ENCODE data around the gene PMVK. TPM values are rescaled to one million over a fixed set of nuclear protein-coding genes. Genes with fewer than 3 reads are reported as not detected.

PMVK gene
- total and polyA plus RNA-seq, 2 donors (not counting 1 experiment from before 2014, with no cell fraction given), result 10.1 to 25.1 TPM

GRCh38 chr1:154879038-154879421 is 57.5 kb downstream of the PMVK start:
- Histone ChIP-seq H3K79me2 (ENCODE audit: control insufficient read depth, insufficient read depth, low read length) (no peaks in the 10 kb centered on the region), H3K4me1 (ENCODE audit: control insufficient read depth, extremely low read depth, insufficient read depth, low read length) (no peaks in the 10 kb centered on the region), H3K9me3 (ENCODE audit: control insufficient read depth, insufficient read depth, low read depth, low read length) (no peaks in the 10 kb centered on the region), H4K20me1 (ENCODE audit: control insufficient read depth, extremely low read depth, insufficient read depth, low read length) (no peaks in the 10 kb centered on the region), H2AFZ (ENCODE audit: low read length) (no peak overlapping the region), H3K27me3 (ENCODE audit: control insufficient read depth, insufficient read depth, low read length) (peaks cover 24% of the 10 kb centered on the region), H3K27ac (ENCODE audit: insufficient read depth, low read length) (no peak overlapping the region), H3K4me2 (ENCODE audit: extremely low read depth, insufficient read depth, low read length) (no peak overlapping the region), H3K36me3 (ENCODE audit: control insufficient read depth, insufficient read depth, low read length) (no peaks in the 10 kb centered on the region), H3K9ac (ENCODE audit: insufficient read depth, low read length) (no peak overlapping the region), H3K4me3 (replicated peaks in 1 of 4; ENCODE audit: control extremely low read depth in 1 of 4, insufficient read depth in 1 of 4, low read depth in 3 of 4, low read length in 4 of 4) (no peak overlapping the region)
- DNase-seq (ENCODE audit: low read depth in 2 of 2), result no peak
- TF ChIP-seq EZH2 (IDR thresholded peaks at IDR 0.05; ENCODE audit: low read length, missing control alignments), result no peak
- TF ChIP-seq CTCF (conservative IDR thresholded peaks at IDR 0.05 in 1 of 2, IDR thresholded peaks at IDR 0.05 in 1 of 2; ENCODE audit: low read depth in 1 of 2, low read length in 2 of 2), result no peak

- no peak overlapping the region for H2AFZ ChIP-seq (ENCODE audit: low read length)
- H3K27ac ChIP-seq (ENCODE audit: insufficient read depth, low read length), result no peak overlapping the region
- no peak overlapping the region for H3K9ac ChIP-seq (ENCODE audit: insufficient read depth, low read length)
- H3K79me2 ChIP-seq (ENCODE audit: control insufficient read depth, insufficient read depth, low read length), result no peaks in the 10 kb centered on the region
- no peak overlapping the region for H3K4me2 ChIP-seq (ENCODE audit: extremely low read depth, insufficient read depth, low read length)
- H3K36me3 ChIP-seq (ENCODE audit: control insufficient read depth, insufficient read depth, low read length), result no peaks in the 10 kb centered on the region
- DNase-seq (ENCODE audit: low read depth in 2 of 2), result peak; percentile 54 to 68
- H3K9me3 ChIP-seq (ENCODE audit: control insufficient read depth, insufficient read depth, low read depth, low read length), result no peaks in the 10 kb centered on the region
- H4K20me1 ChIP-seq (ENCODE audit: control insufficient read depth, extremely low read depth, insufficient read depth, low read length), result no peaks in the 10 kb centered on the region
- peaks cover 22% of the 10 kb centered on the region for H3K27me3 ChIP-seq (ENCODE audit: control insufficient read depth, insufficient read depth, low read length)
- no peaks in the 10 kb centered on the region for H3K4me1 ChIP-seq (ENCODE audit: control insufficient read depth, extremely low read depth, insufficient read depth, low read length)
- H3K4me3 ChIP-seq (replicated peaks in 1 of 4; ENCODE audit: control extremely low read depth in 1 of 4, insufficient read depth in 1 of 4, low read depth in 3 of 4, low read length in 4 of 4), result no peak overlapping the region
- TF ChIP-seq CTCF (conservative IDR thresholded peaks at IDR 0.05 in 1 of 2, IDR thresholded peaks at IDR 0.05 in 1 of 2; ENCODE audit: low read depth in 1 of 2, low read length in 2 of 2) (peak; percentile 74 to 80), EZH2 (IDR thresholded peaks at IDR 0.05; ENCODE audit: low read length, missing control alignments) (no peak)
Measured at GRCh38 chr1:154878371-154879037, 58.0 kb downstream of the PMVK start.

GRCh38 chr1:154877370-154877974 is 59.0 kb downstream of the PMVK start:
- Histone ChIP-seq H2AFZ (ENCODE audit: low read length) (no peak overlapping the region), H3K79me2 (ENCODE audit: control insufficient read depth, insufficient read depth, low read length) (no peaks in the 10 kb centered on the region), H3K9me3 (ENCODE audit: control insufficient read depth, insufficient read depth, low read depth, low read length) (no peaks in the 10 kb centered on the region), H3K36me3 (ENCODE audit: control insufficient read depth, insufficient read depth, low read length) (no peaks in the 10 kb centered on the region), H3K4me3 (replicated peaks in 1 of 4; ENCODE audit: control extremely low read depth in 1 of 4, insufficient read depth in 1 of 4, low read depth in 3 of 4, low read length in 4 of 4) (no peak overlapping the region), H3K27me3 (ENCODE audit: control insufficient read depth, insufficient read depth, low read length) (peaks cover 26% of the 10 kb centered on the region), H3K4me2 (ENCODE audit: extremely low read depth, insufficient read depth, low read length) (no peak overlapping the region), H3K9ac (ENCODE audit: insufficient read depth, low read length) (no peak overlapping the region), H3K27ac (ENCODE audit: insufficient read depth, low read length) (no peak overlapping the region), H3K4me1 (ENCODE audit: control insufficient read depth, extremely low read depth, insufficient read depth, low read length) (no peaks in the 10 kb centered on the region), H4K20me1 (ENCODE audit: control insufficient read depth, extremely low read depth, insufficient read depth, low read length) (no peaks in the 10 kb centered on the region)
- DNase-seq (ENCODE audit: low read depth in 2 of 2), result no peak
- no peak for TF ChIP-seq CTCF (conservative IDR thresholded peaks at IDR 0.05 in 1 of 2, IDR thresholded peaks at IDR 0.05 in 1 of 2; ENCODE audit: low read depth in 1 of 2, low read length in 2 of 2)
- no peak for TF ChIP-seq EZH2 (IDR thresholded peaks at IDR 0.05; ENCODE audit: low read length, missing control alignments)
